DND-41 (cell line): ENCODE results near the gene STX16.

Experiments used
- ATAC-seq: fragments of 200-7000 bp; cut with Tn5 transposase; 3 replicates; pipeline ENCODE4 v1.9.1; 2021; ENCODE audit warnings: low read depth; ENCODE audit not compliant: insufficient read depth
- DNase-seq: peaks from one replicate; pipeline ENCODE4 v3.0.0-alpha.2; 2020
- H2AFZ ChIP-seq: 2 replicates; pipeline ENCODE4 v1.6.0; 2012; ENCODE audit warnings: low read depth, low read length
- H3K27ac ChIP-seq: 2 replicates; pipeline ENCODE4 v1.5.1; 2012; ENCODE audit warnings: low read length, inconsistent platforms
- H3K27me3 ChIP-seq: fragments of 200-600 bp; sonication (generic); 2 replicates; pipeline ENCODE4 v1.6.0; 2012; ENCODE audit warnings: low read length, mild to moderate bottlenecking, inconsistent platforms; ENCODE audit not compliant: insufficient read depth, poor library complexity
- H3K36me3 ChIP-seq: 2 replicates; pipeline ENCODE4 v1.5.1; 2012; ENCODE audit warnings: low read length, inconsistent platforms; ENCODE audit not compliant: insufficient read depth
- H3K4me1 ChIP-seq: 2 replicates; pipeline ENCODE4 v1.5.1; 2012; ENCODE audit warnings: mild to moderate bottlenecking, low read length; ENCODE audit not compliant: insufficient read depth
- H3K4me2 ChIP-seq: 2 replicates; pipeline ENCODE4 v1.6.0; 2012; ENCODE audit warnings: mild to moderate bottlenecking, moderate library complexity, low read length, inconsistent platforms; ENCODE audit not compliant: insufficient read depth
- H3K4me3 ChIP-seq, 2 experiments: fragments of 200-600 bp in 1 of 2; shearing (Covaris generic) in 1 of 2; 2 replicates each; pipeline ENCODE4 v1.5.1; 2012 to 2016; ENCODE audit warnings: inconsistent platforms in 2 of 2, low read length in 2 of 2, mild to moderate bottlenecking in 2 of 2, low read depth in 1 of 2, moderate library complexity in 1 of 2
- H3K79me2 ChIP-seq: 2 replicates; pipeline ENCODE4 v1.6.0; 2012; ENCODE audit warnings: low read length, inconsistent platforms; ENCODE audit not compliant: insufficient read depth
- H3K9ac ChIP-seq: 2 replicates; pipeline ENCODE4 v1.6.0; 2012; ENCODE audit warnings: low read depth, mild to moderate bottlenecking, inconsistent platforms, low read length, moderate library complexity
- H3K9me3 ChIP-seq: 2 replicates; pipeline ENCODE4 v1.5.1; 2012; ENCODE audit warnings: low read length, moderate library complexity, mild to moderate bottlenecking, inconsistent platforms; ENCODE audit not compliant: insufficient read depth, severe bottlenecking
- H4K20me1 ChIP-seq: 2 replicates; pipeline ENCODE4 v1.6.0; 2012; ENCODE audit warnings: low read length; ENCODE audit not compliant: insufficient read depth
- EZH2 ChIP-seq: IDR thresholded peaks from 3 replicates; pipeline ENCODE4 v1.6.1; 2012; ENCODE audit warnings: borderline replicate concordance, low read depth, mild to moderate bottlenecking, moderate library complexity, low read length, inconsistent platforms; ENCODE audit not compliant: severe bottlenecking
- TF ChIP-seq, protein P1 (sequence below): IDR thresholded peaks from 2 replicates; pipeline ENCODE4 v1.5.1; 2012; ENCODE audit warnings: borderline replicate concordance, low read length, moderate library complexity, mild to moderate bottlenecking; ENCODE audit not compliant: poor library complexity, severe bottlenecking; ENCODE audit errors: extremely low read depth

The STX16 gene

DNA sequence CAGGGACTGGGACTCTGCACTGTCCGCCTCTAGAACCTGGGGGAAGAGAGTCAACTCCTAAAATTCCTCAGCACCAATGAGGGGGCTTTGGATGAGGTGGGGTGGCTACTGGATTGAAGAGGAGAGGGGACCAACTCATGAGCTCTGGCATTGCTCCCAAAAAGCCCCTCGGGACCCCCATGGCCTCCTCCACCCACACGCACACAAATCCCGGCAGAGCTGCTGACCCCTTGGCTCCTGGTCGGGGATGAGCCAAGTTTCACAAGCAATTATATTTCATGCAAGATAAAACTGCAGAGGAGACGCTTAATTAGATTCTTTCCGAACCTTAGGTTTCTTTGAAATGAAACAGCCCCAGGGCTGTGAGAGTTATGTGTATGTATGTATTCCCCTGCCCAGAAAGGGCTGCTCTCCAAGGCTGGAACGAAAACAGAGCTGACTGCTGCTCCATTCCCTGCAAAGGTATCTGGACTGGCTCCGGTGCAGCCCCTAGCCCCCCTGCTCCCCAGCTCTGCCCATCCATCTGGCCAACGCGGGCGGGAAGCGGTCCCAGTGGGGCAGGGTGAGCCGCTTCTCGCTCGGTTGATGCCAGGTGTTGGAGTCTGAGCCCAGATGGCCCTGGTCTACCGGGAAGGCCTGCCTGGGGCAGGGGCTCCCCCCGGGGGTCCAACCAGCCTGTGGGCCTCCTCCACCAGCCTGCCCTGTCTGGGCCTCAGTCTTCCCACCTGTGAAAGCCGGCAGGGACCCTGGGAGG is 46.8 kb upstream of the STX16 start:
- H3K79me2 ChIP-seq: no peaks in the 10 kb centered on the region
- 0 out of 2 replicates have a peak, but pooled peaks cover 4% of the 10 kb centered on the region for H4K20me1 ChIP-seq
- H3K27me3 ChIP-seq: no peaks in the 10 kb centered on the region
- no peak for ATAC-seq
- no peak overlapping the region for H2AFZ ChIP-seq
- H3K4me2 ChIP-seq: no peak overlapping the region
- H3K27ac ChIP-seq: no peak overlapping the region
- TF ChIP-seq, protein P1, sequence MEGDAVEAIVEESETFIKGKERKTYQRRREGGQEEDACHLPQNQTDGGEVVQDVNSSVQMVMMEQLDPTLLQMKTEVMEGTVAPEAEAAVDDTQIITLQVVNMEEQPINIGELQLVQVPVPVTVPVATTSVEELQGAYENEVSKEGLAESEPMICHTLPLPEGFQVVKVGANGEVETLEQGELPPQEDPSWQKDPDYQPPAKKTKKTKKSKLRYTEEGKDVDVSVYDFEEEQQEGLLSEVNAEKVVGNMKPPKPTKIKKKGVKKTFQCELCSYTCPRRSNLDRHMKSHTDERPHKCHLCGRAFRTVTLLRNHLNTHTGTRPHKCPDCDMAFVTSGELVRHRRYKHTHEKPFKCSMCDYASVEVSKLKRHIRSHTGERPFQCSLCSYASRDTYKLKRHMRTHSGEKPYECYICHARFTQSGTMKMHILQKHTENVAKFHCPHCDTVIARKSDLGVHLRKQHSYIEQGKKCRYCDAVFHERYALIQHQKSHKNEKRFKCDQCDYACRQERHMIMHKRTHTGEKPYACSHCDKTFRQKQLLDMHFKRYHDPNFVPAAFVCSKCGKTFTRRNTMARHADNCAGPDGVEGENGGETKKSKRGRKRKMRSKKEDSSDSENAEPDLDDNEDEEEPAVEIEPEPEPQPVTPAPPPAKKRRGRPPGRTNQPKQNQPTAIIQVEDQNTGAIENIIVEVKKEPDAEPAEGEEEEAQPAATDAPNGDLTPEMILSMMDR: no peak
- no peak for TF ChIP-seq EZH2
- H3K9ac ChIP-seq: no peak overlapping the region
- H3K4me1 ChIP-seq: no peaks in the 10 kb centered on the region
- H3K9me3 ChIP-seq: no peaks in the 10 kb centered on the region
- DNase-seq: no peak
- H3K4me3 ChIP-seq: no peak overlapping the region
- H3K36me3 ChIP-seq: no peaks in the 10 kb centered on the region

DNA sequence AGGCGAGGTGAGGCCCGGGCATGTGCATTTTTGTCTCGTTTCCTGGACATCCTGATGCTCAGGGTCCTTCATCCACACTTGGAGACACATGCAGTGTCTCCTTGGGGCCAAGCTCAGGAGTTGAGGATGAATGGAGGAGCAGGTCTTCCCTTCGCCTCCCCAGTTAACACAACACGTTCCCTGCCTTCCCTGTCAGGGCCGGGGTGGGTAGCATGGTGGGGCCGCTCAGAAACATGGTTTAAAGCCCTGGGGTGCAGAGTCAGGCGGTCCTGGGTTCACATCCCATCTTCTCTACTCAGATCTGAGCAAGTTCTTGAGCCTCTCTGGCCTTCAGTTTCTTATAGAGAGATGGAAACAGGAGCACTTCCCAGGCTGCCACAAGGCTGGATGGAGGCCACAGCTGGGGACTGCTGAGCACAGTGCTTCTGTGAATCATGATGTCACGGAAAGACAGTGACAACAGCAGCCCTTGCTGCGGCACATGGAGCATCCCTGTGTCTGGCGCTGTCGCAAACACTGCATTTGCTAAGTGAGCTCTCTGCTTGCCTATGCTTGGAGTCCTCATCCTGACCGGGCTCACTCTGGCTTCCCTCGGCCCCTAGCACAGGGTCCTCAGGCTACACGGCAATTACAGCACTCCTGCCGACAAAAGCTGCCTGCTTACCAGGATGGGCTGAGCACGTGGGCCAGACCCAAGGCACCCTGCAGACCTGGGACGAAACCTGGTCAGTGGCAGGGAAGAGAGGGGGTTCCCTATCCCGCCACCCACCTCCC is 45.6 kb upstream of the STX16 start:
- H3K79me2 ChIP-seq: no peaks in the 10 kb centered on the region
- no peaks in the 10 kb centered on the region for H3K9me3 ChIP-seq
- no peak overlapping the region for H3K9ac ChIP-seq
- no peaks in the 10 kb centered on the region for H3K4me1 ChIP-seq
- no peaks in the 10 kb centered on the region for H3K36me3 ChIP-seq
- no peak overlapping the region for H3K4me2 ChIP-seq
- no peak overlapping the region for H3K4me3 ChIP-seq
- TF ChIP-seq, protein P1: no peak
- TF ChIP-seq EZH2: no peak
- no peak for DNase-seq
- H3K27ac ChIP-seq: no peak overlapping the region
- H2AFZ ChIP-seq: no peak overlapping the region
- 0 out of 2 replicates have a peak, but pooled peaks cover 4% of the 10 kb centered on the region for H4K20me1 ChIP-seq
- no peaks in the 10 kb centered on the region for H3K27me3 ChIP-seq
- ATAC-seq: no peak

DNA sequence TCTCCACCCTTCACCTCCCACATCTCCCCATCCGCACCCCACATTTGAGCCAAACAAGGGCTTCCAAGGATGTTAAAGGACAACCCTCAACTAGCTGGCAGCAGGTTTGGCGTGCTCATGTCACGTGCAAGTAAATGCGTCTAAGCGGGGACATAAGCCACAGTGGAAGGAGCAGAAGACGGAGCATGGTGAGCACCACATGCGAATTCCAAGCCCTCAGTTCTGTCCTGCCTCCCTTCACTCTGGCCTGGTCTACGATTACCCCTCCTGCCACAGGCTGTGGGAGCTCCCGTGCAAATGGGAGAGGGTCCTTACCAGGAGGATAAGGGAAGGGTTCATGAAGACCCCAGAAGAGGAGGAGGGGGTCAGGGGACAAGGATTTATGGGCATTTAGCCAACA is 44.9 kb upstream of the STX16 start:
- Histone ChIP-seq H3K4me2 (no peak overlapping the region), H3K27me3 (no peaks in the 10 kb centered on the region), H4K20me1 (0 out of 2 replicates have a peak, but pooled peaks cover 4% of the 10 kb centered on the region), H3K36me3 (no peaks in the 10 kb centered on the region), H3K79me2 (no peaks in the 10 kb centered on the region), H2AFZ (no peak overlapping the region), H3K4me3 (no peak overlapping the region), H3K27ac (no peak overlapping the region), H3K9ac (no peak overlapping the region), H3K4me1 (no peaks in the 10 kb centered on the region), H3K9me3 (no peaks in the 10 kb centered on the region)
- ATAC-seq (no peak), DNase-seq (no peak)
- no peak for TF ChIP-seq EZH2
- TF ChIP-seq, protein P1: no peak
